Measurements from ENCODE around the gene SH2B3.

DNA sequence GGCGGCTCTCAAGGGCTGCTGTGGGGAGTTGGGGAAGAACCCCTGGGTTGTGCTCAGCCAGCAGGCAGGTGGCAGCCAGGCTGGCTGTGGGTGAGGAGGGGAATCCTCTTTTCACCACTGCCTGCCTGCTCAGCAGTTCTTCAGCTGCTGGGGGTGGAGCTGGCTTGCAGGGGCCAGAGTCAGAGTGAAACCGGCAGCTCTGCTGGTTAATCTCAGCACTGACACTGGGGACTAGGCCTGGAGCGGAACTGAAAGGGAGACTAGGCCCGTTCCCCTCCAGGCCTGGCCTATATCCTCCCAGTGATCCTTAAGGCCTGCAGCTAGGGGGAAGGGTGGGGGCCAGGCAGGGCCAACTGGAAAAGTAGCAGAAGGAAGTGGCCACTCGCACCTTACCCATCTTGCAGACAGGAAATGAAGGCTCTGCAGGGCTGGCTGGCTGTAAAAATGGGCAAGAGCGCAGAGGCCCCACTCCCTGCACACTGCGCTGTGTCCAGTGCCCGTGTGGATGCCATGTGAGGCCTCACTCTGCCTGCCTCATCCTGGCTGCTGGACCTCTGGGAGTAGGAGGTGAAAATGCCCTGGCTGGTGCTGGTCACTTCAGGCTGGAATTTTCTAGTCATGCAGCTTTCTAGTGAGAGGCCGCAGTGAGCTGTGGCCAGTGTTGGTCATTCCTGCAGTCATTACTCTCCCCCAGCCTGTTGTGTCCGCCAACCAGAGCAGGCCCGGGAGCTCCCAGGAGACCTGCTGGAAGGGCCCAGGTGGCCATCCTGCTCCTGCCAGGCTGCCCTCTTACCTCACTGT, 39.4 kb downstream of the SH2B3 start:
- TF ChIP-seq, protein P1, sequence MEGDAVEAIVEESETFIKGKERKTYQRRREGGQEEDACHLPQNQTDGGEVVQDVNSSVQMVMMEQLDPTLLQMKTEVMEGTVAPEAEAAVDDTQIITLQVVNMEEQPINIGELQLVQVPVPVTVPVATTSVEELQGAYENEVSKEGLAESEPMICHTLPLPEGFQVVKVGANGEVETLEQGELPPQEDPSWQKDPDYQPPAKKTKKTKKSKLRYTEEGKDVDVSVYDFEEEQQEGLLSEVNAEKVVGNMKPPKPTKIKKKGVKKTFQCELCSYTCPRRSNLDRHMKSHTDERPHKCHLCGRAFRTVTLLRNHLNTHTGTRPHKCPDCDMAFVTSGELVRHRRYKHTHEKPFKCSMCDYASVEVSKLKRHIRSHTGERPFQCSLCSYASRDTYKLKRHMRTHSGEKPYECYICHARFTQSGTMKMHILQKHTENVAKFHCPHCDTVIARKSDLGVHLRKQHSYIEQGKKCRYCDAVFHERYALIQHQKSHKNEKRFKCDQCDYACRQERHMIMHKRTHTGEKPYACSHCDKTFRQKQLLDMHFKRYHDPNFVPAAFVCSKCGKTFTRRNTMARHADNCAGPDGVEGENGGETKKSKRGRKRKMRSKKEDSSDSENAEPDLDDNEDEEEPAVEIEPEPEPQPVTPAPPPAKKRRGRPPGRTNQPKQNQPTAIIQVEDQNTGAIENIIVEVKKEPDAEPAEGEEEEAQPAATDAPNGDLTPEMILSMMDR (IDR thresholded peaks at IDR 0.05): no peak
- TF ChIP-seq POLR2A (IDR thresholded peaks at IDR 0.05): no peak

All from thyroid gland (tissue), 4 donors.